ENCODE data around the gene CABLES2.
A peak's percentile ranks its signal among the peaks of the same experiment; 100 is the strongest.
"Not testable (repeated sequence)": the region's sequence is repeated elsewhere in the genome, so short reads cannot be mapped to it uniquely, and the experiment has no call there.

The CABLES2 gene

DNA sequence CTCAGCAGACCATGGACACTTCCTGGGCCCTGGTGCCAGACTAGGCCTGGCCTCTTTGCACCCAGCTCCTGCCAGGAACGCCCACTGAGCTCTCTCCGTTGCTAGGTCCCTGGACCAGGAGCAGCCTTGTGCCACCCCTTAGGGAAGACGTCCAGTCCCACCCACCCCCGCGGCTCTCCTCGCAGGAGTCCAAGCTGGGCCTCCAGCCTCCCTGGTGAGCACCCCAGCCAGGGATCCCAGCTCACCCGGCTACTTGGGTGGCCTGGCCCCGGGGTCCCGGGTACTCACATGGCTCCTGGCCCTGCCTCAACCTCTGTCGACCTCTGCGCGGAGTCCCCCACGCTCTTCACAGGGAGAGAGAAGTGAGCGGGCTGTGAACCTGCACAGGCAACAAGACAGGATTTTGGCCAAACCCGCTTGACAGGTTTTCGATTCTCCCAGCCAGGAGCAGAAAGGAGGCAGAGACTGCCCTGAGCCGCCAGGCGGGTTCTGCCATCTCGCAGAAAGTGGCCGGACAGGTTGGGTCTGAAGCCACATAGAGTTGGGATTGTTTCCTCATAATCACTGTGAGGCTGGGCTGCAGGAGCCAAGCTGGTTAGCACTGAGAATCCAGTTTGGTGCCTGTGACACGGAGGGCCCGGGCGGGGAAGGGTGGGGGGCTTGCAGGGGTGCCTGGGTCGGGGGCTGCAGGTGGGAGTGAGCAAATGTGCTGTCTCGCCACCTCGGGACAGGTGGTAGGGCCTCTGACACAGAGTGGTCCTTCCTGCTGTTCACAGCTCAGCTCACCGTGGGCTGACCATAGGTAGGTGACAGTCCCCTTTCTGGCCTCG, 20.3 kb upstream of the CABLES2 start, which contains the start of gene RBBP8NL:
Gene RBBP8NL, minus strand, starts transcription at position 368 of the 830 bp plus-strand sequence. CDS start 7,892 bp downstream, outside the sequence.
- peak; percentile 98 for DNase-seq (ENCODE audit: low read depth)
- peak within 1 kb of the TSS; percentile 50 for H3K4me3 ChIP-seq (ENCODE audit: low read length)
- TF ChIP-seq, protein P1, sequence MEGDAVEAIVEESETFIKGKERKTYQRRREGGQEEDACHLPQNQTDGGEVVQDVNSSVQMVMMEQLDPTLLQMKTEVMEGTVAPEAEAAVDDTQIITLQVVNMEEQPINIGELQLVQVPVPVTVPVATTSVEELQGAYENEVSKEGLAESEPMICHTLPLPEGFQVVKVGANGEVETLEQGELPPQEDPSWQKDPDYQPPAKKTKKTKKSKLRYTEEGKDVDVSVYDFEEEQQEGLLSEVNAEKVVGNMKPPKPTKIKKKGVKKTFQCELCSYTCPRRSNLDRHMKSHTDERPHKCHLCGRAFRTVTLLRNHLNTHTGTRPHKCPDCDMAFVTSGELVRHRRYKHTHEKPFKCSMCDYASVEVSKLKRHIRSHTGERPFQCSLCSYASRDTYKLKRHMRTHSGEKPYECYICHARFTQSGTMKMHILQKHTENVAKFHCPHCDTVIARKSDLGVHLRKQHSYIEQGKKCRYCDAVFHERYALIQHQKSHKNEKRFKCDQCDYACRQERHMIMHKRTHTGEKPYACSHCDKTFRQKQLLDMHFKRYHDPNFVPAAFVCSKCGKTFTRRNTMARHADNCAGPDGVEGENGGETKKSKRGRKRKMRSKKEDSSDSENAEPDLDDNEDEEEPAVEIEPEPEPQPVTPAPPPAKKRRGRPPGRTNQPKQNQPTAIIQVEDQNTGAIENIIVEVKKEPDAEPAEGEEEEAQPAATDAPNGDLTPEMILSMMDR (IDR thresholded peaks at IDR 0.05; ENCODE audit: insufficient read depth, low read depth, low read length, missing control alignments), result peak; percentile 72

DNA sequence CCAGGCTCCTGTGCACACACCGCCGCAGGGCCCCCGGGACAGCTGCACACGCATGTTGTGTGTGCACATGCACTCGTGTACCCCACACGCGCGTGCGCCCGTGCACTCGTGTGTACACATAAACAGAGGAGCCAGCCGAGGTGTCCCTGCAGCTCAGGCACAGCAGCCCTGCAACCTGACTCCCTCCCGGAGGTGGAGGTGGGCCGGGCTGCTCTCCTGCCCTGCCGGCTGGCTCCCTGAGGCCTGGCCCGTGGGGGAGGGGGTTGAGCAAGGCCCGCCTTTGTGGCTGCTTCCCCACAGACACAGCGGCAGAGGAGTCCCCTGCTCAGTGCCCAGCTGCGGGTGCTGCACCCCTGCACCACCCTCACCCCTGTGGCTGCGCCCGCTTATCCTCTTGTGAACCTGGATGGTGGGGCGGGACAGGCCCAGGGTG, 19.6 kb upstream of the CABLES2 start:
- peak overlapping the region; percentile 50 for H3K4me3 ChIP-seq (ENCODE audit: low read length)
- TF ChIP-seq, protein P1 (IDR thresholded peaks at IDR 0.05; ENCODE audit: insufficient read depth, low read depth, low read length, missing control alignments), result no peak
- DNase-seq (ENCODE audit: low read depth), result no peak

DNA sequence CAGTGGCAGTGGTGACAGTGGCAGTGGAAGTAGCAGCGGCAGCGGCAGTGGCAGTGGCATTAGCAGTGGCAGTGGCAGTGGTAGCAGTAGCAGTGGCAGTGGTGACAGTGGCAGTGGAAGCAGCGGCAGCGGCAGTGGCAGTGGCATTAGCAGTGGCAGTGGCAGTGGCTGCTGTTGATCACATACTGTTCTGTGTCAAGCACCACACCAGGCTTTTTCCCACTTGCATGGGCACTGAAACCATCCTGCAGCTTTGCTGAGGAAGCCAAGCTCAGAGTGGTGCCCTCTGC, 18.9 kb upstream of the CABLES2 start:
- not testable (repeated sequence) for H3K4me3 ChIP-seq (ENCODE audit: low read length); DNase-seq (ENCODE audit: low read depth)

DNA sequence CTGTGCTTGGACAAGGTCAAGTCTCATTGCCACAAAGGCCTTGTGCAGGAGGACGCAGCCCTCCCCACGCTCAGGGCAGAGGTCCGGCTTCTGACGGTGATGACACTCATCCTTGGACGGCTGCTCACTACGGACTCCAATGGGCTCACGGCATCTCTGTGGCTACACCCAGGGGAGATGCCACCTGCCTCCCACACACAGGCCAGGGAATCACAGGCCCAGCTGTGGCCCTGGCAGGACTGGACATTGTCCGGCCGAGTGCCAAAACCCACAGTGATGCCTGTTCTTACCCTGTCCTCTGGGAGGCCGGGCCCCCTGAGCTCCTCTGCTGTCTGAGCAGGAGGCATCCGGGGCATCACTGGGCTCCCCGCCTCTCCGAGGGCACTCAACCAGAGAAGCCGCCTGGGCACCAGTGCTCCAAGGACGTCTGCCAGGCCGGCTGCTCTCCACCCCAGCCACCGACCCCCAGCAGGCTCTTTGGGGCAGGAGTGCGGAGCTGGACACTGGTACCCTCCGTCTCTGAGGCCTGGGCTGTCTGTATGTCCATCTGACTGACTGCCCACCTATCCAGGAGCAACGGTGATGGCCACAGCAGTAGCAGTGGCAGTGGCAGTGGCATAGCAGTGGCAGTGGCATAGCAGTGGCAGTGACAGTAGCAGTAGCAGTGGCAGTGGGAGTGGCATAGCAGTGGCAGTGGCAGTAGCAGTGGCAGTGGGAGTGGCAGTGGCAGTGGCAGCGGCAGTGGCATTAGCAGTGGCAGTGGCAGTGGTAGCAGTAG, 18.4 kb upstream of the CABLES2 start:
- TF ChIP-seq, protein P1 (IDR thresholded peaks at IDR 0.05; ENCODE audit: insufficient read depth, low read depth, low read length, missing control alignments), result no peak
- H3K4me3 ChIP-seq (ENCODE audit: low read length), result no peak overlapping the region
- DNase-seq (ENCODE audit: low read depth), result no peak

DNA sequence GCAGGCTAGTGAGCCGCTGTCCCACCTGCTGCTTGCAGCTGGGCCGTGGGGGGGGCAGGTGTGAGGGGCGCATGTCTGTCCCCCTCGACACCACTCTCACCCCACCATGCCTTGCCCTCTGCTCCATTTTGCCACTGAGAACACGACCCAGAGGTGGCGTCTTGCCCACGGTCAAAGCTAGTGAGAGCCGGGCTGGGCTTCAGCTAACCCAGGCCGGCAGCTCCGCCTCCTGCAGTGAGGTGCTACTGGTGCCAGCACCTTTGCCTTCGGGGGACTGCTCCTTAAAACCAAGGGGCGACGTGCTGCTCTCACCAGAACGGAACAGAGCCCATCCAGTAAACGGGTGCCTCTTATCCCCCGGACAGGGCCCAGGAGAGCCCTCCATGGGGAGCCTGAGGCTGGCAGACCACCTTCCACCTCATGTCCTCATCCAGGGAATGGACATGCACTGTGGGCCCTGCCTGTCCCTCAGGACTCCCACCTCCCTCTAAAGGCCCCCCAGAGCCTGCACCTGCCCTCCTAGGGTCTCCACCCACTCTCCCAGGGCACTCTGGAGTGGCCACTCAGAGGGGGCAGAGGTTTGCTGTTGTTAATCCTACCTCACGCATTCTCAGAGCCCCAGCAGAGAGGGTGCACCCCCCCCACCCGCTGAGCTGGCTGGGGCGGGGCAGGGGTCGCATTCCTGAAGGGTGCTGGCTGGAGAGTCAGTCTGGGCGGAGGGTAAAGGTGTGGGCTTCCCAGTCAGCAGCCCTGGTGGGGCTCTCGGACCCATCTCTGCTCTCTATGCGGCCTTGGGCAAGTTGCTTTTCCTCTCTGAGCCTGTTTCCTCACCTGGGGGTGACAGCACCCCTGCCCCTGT, 17.4 kb upstream of the CABLES2 start:
- TF ChIP-seq, protein P1 (IDR thresholded peaks at IDR 0.05; ENCODE audit: insufficient read depth, low read depth, low read length, missing control alignments), result no peak
- no peak for DNase-seq (ENCODE audit: low read depth)
- no peak overlapping the region for H3K4me3 ChIP-seq (ENCODE audit: low read length)

DNA sequence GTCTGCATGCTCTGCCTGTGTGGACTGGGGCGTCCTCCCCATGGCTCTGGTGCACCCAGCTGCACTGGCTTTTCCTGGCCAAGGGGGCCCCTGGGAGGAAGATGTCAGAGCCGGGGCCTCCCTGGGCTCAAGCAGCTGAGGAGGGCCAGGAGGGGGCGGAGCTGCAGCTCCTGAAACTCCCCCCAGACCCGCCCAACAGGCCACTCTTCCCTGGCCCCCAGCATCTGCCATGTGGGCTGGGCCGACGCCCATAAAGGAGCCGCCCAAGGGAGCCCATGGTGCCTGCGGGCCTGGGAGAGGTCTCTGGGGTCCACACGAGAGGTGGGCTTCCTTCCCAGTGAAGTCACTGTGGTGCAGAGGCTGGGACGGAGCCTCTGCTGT, 16.2 kb upstream of the CABLES2 start:
- TF ChIP-seq, protein P1 (IDR thresholded peaks at IDR 0.05; ENCODE audit: insufficient read depth, low read depth, low read length, missing control alignments), result no peak
- DNase-seq (ENCODE audit: low read depth), result no peak
- no peak overlapping the region for H3K4me3 ChIP-seq (ENCODE audit: low read length)

Data from epithelial cell of esophagus (primary cell).